Bronchial epithelial cell (primary cell): Measurements from ENCODE around the gene PPP1R13L. TPM values are rescaled to one million over a fixed set of nuclear protein-coding genes. Genes with fewer than 3 reads are reported as not detected.
"Not testable (repeated sequence)": the region's sequence is repeated elsewhere in the genome, so short reads cannot be mapped to it uniquely, and the experiment has no call there.

Experiments used
- DNase-seq: peaks from one replicate; pipeline ENCODE4 v3.0.0-alpha.2; 2010; ENCODE audit warnings: low read depth
- FAIRE-seq: peaks from 2 replicates; lab custom pipeline; 2011; peaks lifted over from hg19 to GRCh38; lab: Jason Lieb, UNC
- H3K27me3 ChIP-seq: 2 replicates; pipeline ENCODE4 v1.5.1; 2011; ENCODE audit warnings: low read length; ENCODE audit not compliant: control insufficient read depth, insufficient read depth
- H3K36me3 ChIP-seq: 2 replicates; pipeline ENCODE4 v1.5.1; 2011; ENCODE audit warnings: low read length; ENCODE audit not compliant: control insufficient read depth, insufficient read depth
- H3K4me3 ChIP-seq: 2 replicates; pipeline ENCODE4 v1.5.1; 2011; ENCODE audit warnings: mild to moderate bottlenecking, low read depth, low read length, control low read depth
- CTCF ChIP-seq: IDR thresholded peaks from 2 replicates; pipeline ENCODE4 v1.5.1; 2011; ENCODE audit warnings: mild to moderate bottlenecking, moderate library complexity, low read length, control low read depth, inconsistent platforms; ENCODE audit not compliant: insufficient read depth, severe bottlenecking
- total RNA-seq: library from RNA; depleted of rRNA; stranded (reverse); fragments of >200 nt; gene quantifications from 2 replicates; pipeline ENCODE4 v1.2.1, GENCODE V29; 2014

PPP1R13L gene
- total RNA-seq, 1 donor from 2014 or later: 16.6 TPM

- H3K27me3 ChIP-seq: no peaks in the 10 kb centered on the region
- DNase-seq (no peak), FAIRE-seq (peak; percentile 80)
- no peak overlapping the region for H3K4me3 ChIP-seq
- H3K36me3 ChIP-seq: peaks cover 5% of the 10 kb centered on the region
- TF ChIP-seq CTCF: no peak
Measured at GRCh38 chr19:45342911-45343310, 62.0 kb downstream of the PPP1R13L start.

- Histone ChIP-seq H3K27me3 (no peaks in the 10 kb centered on the region), H3K4me3 (peak overlapping the region; percentile 80), H3K36me3 (no peaks in the 10 kb centered on the region)
- no peak for FAIRE-seq
- DNase-seq: peak; percentile 21
- TF ChIP-seq CTCF: no peak
Measured at GRCh38 chr19:45340899-45341453, 63.9 kb downstream of the PPP1R13L start.

- no peaks in the 10 kb centered on the region for H3K36me3 ChIP-seq
- TF ChIP-seq CTCF: no peak
- DNase-seq (peak; percentile 29), FAIRE-seq (no peak)
- H3K27me3 ChIP-seq: no peaks in the 10 kb centered on the region
- H3K4me3 ChIP-seq: peak within 1 kb of the TSS; percentile 80
Measured at GRCh38 chr19:45340232-45340898, 64.5 kb downstream of the PPP1R13L start, which contains the start of gene KLC3. Gene KLC3 (plus strand): TSS chr19:45340750. CDS start chr19:45345542, 4,792 bp downstream.

GRCh38 chr19:45339629-45340028 lies 65.2 kb downstream of the PPP1R13L start:
- no peak for FAIRE-seq
- Histone ChIP-seq H3K36me3 (no peaks in the 10 kb centered on the region), H3K27me3 (no peaks in the 10 kb centered on the region)

GRCh38 chr19:45336696-45337251 lies 68.1 kb downstream of the PPP1R13L start:
- FAIRE-seq: no peak

More at GRCh38 chr19:45339629-45340028, 65.2 kb downstream of the PPP1R13L start:
- no peak overlapping the region for H3K4me3 ChIP-seq
- DNase-seq: no peak
- TF ChIP-seq CTCF: no peak

GRCh38 chr19:45334881-45335280 lies 70.0 kb downstream of the PPP1R13L start:
- not testable (repeated sequence) for FAIRE-seq, DNase-seq, H3K36me3 ChIP-seq, H3K4me3 ChIP-seq, H3K27me3 ChIP-seq

More at GRCh38 chr19:45336696-45337251, 68.1 kb downstream of the PPP1R13L start:
- Histone ChIP-seq H3K27me3 (no peaks in the 10 kb centered on the region), H3K4me3 (no peak overlapping the region), H3K36me3 (no peaks in the 10 kb centered on the region)
- no peak for TF ChIP-seq CTCF
- DNase-seq: no peak
